ENCODE results near the gene SLC9A1. TPM values are rescaled to one million over a fixed set of nuclear protein-coding genes. Genes with fewer than 3 reads are reported as not detected.
A peak's percentile ranks its signal among the peaks of the same experiment; 100 is the strongest.

The SLC9A1 gene
- total RNA-seq, 1 experiment from 2014 or later = 21.7 TPM

- H4K20me1 ChIP-seq (ENCODE audit: insufficient read depth) = no peaks in the 10 kb centered on the region
- no peaks in the 10 kb centered on the region for H3K9me2 ChIP-seq (ENCODE audit: insufficient read depth)
- peak overlapping the region; percentile 43 for H3K9ac ChIP-seq (ENCODE audit: low read length)
- ChIA-PET RAD21 (ENCODE audit: low non-redundant PET in 1 of 2, low total read pairs in 2 of 2, uncharacterized antibody in 2 of 2, unreplicated experiment in 2 of 2) (interaction anchor here (0.5 to 0.7 kb wide), 2 partner anchors 43 to 45 kb away, joined by 3 read pairs; partner anchors contain the start of gene SLC9A1 (in 1 of the 2)), CTCF (interaction anchor here (0.8 to 2.3 kb wide), 9 partner anchors 9 to 188 kb away, joined by 3 to 11 read pairs (median 4); partner anchors contain the start of gene SLC9A1), POLR2A (interaction anchor here (0.7 to 2.3 kb wide), 4 partner anchors 11 to 43 kb away, joined by 3 to 29 read pairs (median 5); partner anchors contain the start of gene SLC9A1)
- no peaks in the 10 kb centered on the region for H3K9me3 ChIP-seq (ENCODE audit: control insufficient read depth in 1 of 2, insufficient read depth in 1 of 2, low read depth in 1 of 2, low read length in 2 of 2)
- no peak overlapping the region for H2AFZ ChIP-seq (ENCODE audit: low read depth, low read length, poor library complexity, severe bottlenecking)
- H3K4me1 ChIP-seq (ENCODE audit: control insufficient read depth in 1 of 2, insufficient read depth in 2 of 2, low read length in 2 of 2) = peaks cover 17 to 23% of the 10 kb centered on the region in 2 experiments
- no peaks in the 10 kb centered on the region for H3K27me3 ChIP-seq (ENCODE audit: insufficient read depth, low read length)
- 0 out of 2 replicates have a peak, but pooled peaks cover 4% of the 10 kb centered on the region for H3K79me2 ChIP-seq (ENCODE audit: insufficient read depth, low read length)
- H3K36me3 ChIP-seq (ENCODE audit: control insufficient read depth in 1 of 2, insufficient read depth in 2 of 2, low read length in 2 of 2) = no peaks in the 10 kb centered on the region
- DNase-seq (ENCODE audit: low read depth, low spot score) (peak; percentile 73), ATAC-seq (peak; percentile 91)
- H3K27ac ChIP-seq (ENCODE audit: low read depth, low read length) = peak overlapping the region; percentile 62
- intact Hi-C loops (cut with micrococcal nuclease) = loop anchor here (5.0 kb wide), 1 partner anchor 85 kb away; no protein-coding TSS in a partner anchor
- BruUV-seq (replicated peaks) = no TSS peak
- peak overlapping the region; percentile 75 for H3K4me2 ChIP-seq (ENCODE audit: low read length)
- H3K4me3 ChIP-seq (replicated peaks in 1 of 2; ENCODE audit: low read depth in 1 of 2, low read length in 2 of 2) = peak overlapping the region in 1 of 2 experiments; percentile 31; a peak in 2 of 4 replicates
- TF ChIP-seq POLR2AphosphoS5 (IDR thresholded peaks at IDR 0.05; ENCODE audit: low read depth, low read length) (peak; percentile 30; the same call in 1 of the 2 replicates), RAD21 (IDR thresholded peaks at IDR 0.05; ENCODE audit: low read depth) (peak; percentile 83), MAX (IDR thresholded peaks at IDR 0.05) (peak; percentile 95), EZH2phosphoT487 (IDR thresholded peaks at IDR 0.05; ENCODE audit: borderline replicate concordance) (no peak), EGR1 (IDR thresholded peaks at IDR 0.05; ENCODE audit: low read depth) (peak; percentile 94), SRF (IDR thresholded peaks at IDR 0.05; ENCODE audit: low read depth) (no peak), JUND (IDR thresholded peaks at IDR 0.05) (peak; percentile 75), SP1 (IDR thresholded peaks at IDR 0.05; ENCODE audit: low read depth) (peak; percentile 76), CBX3 (IDR thresholded peaks at IDR 0.05; ENCODE audit: low read depth) (peak; percentile 86; the same call in 1 of the 2 replicates), SIN3A (IDR thresholded peaks at IDR 0.05; ENCODE audit: low read depth) (no peak; the same call in none of the 2 replicates), ELF1 (IDR thresholded peaks at IDR 0.05; ENCODE audit: borderline replicate concordance, low read depth) (no peak), FOSL1 (IDR thresholded peaks at IDR 0.05; ENCODE audit: low read depth) (peak; percentile 63), POLR2A (IDR thresholded peaks at IDR 0.05; ENCODE audit: borderline replicate concordance, extremely low read depth, insufficient read depth, insufficient read length) (no peak), YY1 (IDR thresholded peaks at IDR 0.05; ENCODE audit: extremely low read depth, insufficient replicate concordance, low read depth, low read length) (peak; percentile 13), ZFX (IDR thresholded peaks at IDR 0.05) (no peak), CEBPB (IDR thresholded peaks at IDR 0.05; ENCODE audit: low read depth) (no peak), EZH2 (IDR thresholded peaks at IDR 0.05) (no peak)
- TF ChIP-seq, protein P1, sequence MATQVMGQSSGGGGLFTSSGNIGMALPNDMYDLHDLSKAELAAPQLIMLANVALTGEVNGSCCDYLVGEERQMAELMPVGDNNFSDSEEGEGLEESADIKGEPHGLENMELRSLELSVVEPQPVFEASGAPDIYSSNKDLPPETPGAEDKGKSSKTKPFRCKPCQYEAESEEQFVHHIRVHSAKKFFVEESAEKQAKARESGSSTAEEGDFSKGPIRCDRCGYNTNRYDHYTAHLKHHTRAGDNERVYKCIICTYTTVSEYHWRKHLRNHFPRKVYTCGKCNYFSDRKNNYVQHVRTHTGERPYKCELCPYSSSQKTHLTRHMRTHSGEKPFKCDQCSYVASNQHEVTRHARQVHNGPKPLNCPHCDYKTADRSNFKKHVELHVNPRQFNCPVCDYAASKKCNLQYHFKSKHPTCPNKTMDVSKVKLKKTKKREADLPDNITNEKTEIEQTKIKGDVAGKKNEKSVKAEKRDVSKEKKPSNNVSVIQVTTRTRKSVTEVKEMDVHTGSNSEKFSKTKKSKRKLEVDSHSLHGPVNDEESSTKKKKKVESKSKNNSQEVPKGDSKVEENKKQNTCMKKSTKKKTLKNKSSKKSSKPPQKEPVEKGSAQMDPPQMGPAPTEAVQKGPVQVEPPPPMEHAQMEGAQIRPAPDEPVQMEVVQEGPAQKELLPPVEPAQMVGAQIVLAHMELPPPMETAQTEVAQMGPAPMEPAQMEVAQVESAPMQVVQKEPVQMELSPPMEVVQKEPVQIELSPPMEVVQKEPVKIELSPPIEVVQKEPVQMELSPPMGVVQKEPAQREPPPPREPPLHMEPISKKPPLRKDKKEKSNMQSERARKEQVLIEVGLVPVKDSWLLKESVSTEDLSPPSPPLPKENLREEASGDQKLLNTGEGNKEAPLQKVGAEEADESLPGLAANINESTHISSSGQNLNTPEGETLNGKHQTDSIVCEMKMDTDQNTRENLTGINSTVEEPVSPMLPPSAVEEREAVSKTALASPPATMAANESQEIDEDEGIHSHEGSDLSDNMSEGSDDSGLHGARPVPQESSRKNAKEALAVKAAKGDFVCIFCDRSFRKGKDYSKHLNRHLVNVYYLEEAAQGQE (IDR thresholded peaks at IDR 0.05; ENCODE audit: low read depth) = no peak
- TF ChIP-seq, protein P2, sequence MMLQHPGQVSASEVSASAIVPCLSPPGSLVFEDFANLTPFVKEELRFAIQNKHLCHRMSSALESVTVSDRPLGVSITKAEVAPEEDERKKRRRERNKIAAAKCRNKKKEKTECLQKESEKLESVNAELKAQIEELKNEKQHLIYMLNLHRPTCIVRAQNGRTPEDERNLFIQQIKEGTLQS (IDR thresholded peaks at IDR 0.05) = no peak
- TF ChIP-seq, protein P3, sequence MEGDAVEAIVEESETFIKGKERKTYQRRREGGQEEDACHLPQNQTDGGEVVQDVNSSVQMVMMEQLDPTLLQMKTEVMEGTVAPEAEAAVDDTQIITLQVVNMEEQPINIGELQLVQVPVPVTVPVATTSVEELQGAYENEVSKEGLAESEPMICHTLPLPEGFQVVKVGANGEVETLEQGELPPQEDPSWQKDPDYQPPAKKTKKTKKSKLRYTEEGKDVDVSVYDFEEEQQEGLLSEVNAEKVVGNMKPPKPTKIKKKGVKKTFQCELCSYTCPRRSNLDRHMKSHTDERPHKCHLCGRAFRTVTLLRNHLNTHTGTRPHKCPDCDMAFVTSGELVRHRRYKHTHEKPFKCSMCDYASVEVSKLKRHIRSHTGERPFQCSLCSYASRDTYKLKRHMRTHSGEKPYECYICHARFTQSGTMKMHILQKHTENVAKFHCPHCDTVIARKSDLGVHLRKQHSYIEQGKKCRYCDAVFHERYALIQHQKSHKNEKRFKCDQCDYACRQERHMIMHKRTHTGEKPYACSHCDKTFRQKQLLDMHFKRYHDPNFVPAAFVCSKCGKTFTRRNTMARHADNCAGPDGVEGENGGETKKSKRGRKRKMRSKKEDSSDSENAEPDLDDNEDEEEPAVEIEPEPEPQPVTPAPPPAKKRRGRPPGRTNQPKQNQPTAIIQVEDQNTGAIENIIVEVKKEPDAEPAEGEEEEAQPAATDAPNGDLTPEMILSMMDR (IDR thresholded peaks at IDR 0.05 in 2 of 3, conservative IDR thresholded peaks at IDR 0.05 in 1 of 3; ENCODE audit: borderline replicate concordance in 1 of 3, insufficient read depth in 1 of 3, low read depth in 2 of 3, low read length in 2 of 3) = peak in 2 of 3 experiments; percentile 12 to 40; a peak in 2 of 6 replicates
These were observed 43.0 kb downstream of the SLC9A1 start for GRCh38 chr1:27111626-27112573.
